Measurements from ENCODE around the gene SERGEF. TPM values are rescaled to one million over a fixed set of nuclear protein-coding genes. Genes with fewer than 3 reads are reported as not detected.
"Not testable (repeated sequence)": the region's sequence is repeated elsewhere in the genome, so short reads cannot be mapped to it uniquely, and the experiment has no call there.

SERGEF gene
- polyA plus RNA-seq, 1 experiment: 18.1 TPM

DNA sequence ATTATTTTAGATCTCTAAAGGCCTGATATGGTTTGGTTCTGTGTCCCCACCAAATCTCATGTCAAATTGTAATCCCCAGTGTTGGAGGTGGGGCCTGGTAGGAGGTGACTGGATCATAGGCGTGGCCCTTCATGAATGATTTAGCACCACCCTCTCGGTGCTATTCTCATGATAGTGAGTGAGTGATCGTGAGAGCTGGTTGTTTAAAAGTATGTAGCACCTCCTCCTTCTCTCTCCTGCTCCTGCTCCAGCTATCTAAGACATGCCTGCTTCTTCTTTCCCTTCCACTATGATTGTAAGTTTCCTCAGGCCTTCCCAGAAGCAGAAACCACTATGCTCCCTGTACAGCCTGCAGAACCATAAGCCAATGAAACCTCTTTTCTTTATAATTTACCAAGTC is 114.1 kb downstream of the SERGEF start:
- TF ChIP-seq, protein P1, sequence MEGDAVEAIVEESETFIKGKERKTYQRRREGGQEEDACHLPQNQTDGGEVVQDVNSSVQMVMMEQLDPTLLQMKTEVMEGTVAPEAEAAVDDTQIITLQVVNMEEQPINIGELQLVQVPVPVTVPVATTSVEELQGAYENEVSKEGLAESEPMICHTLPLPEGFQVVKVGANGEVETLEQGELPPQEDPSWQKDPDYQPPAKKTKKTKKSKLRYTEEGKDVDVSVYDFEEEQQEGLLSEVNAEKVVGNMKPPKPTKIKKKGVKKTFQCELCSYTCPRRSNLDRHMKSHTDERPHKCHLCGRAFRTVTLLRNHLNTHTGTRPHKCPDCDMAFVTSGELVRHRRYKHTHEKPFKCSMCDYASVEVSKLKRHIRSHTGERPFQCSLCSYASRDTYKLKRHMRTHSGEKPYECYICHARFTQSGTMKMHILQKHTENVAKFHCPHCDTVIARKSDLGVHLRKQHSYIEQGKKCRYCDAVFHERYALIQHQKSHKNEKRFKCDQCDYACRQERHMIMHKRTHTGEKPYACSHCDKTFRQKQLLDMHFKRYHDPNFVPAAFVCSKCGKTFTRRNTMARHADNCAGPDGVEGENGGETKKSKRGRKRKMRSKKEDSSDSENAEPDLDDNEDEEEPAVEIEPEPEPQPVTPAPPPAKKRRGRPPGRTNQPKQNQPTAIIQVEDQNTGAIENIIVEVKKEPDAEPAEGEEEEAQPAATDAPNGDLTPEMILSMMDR (IDR thresholded peaks at IDR 0.05; ENCODE audit: low read depth, low read length): no peak
- Histone ChIP-seq H3K9me3 (ENCODE audit: control insufficient read depth, insufficient read depth, low read length) (no peaks in the 10 kb centered on the region), H3K27ac (ENCODE audit: low read depth, low read length) (no peak overlapping the region), H3K27me3 (ENCODE audit: control insufficient read depth, insufficient read depth, low read length) (no peaks in the 10 kb centered on the region), H3K4me3 (ENCODE audit: low read depth, low read length) (no peak overlapping the region)
- no peak for DNase-seq (ENCODE audit: low read depth, low spot score)
- POLR2A ChIA-PET: no interaction called here
- CTCF ChIA-PET: interaction anchor here (0.8 to 1.6 kb wide), 2 partner anchors 75 to 168 kb away, joined by 3 to 6 read pairs; no protein-coding TSS in a partner anchor

DNA sequence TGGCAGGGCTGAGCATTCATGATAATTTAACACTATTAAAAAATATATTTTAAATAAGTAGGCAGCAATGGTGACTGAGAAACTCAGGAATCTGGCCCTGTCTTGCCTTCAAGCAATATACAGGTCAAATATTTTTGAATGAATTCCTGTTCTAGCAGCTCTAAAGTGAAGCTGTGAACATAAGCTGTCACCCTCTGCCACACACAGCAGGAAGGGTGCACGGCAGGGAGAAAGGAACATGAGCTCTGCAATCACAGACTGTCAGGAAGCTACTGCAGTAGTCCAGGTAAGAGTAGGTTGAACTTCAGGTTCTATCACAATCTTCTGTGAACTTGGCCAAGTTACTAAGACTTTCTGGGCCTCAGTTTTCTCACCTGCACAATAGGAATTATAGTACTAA is 114.8 kb downstream of the SERGEF start:
- Histone ChIP-seq H3K27ac (ENCODE audit: low read depth, low read length) (no peak overlapping the region), H3K4me3 (ENCODE audit: low read depth, low read length) (no peak overlapping the region), H3K27me3 (ENCODE audit: control insufficient read depth, insufficient read depth, low read length) (no peaks in the 10 kb centered on the region), H3K9me3 (ENCODE audit: control insufficient read depth, insufficient read depth, low read length) (no peaks in the 10 kb centered on the region)
- CTCF ChIA-PET: interaction anchor here (0.8 to 1.6 kb wide), 2 partner anchors 75 to 167 kb away, joined by 3 to 6 read pairs; no protein-coding TSS in a partner anchor
- POLR2A ChIA-PET: no interaction called here
- TF ChIP-seq, protein P1 (IDR thresholded peaks at IDR 0.05; ENCODE audit: low read depth, low read length): no peak
- no peak for DNase-seq (ENCODE audit: low read depth, low spot score)

DNA sequence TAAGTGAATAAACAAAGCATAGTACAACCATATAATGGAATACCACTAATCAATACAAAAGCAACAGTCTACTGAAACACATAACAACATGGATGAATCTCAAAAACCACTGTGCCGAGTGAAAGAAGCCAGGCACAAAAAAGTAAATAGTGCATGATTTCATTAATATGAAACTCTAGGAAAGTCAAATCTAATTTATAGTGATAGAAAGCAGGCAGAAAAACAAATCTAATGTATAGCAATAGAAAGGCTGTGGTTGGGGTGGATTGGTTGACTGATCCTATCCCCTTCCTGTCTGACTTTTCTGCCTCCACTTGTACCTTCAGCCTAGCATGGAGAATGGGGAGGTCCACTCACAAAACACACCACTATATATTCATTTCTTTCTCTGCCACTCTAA is 115.4 kb downstream of the SERGEF start:
- Histone ChIP-seq H3K27ac (ENCODE audit: low read depth, low read length) (no peak overlapping the region), H3K4me3 (ENCODE audit: low read depth, low read length) (no peak overlapping the region), H3K9me3 (ENCODE audit: control insufficient read depth, insufficient read depth, low read length) (no peaks in the 10 kb centered on the region), H3K27me3 (ENCODE audit: control insufficient read depth, insufficient read depth, low read length) (no peaks in the 10 kb centered on the region)
- CTCF ChIA-PET: interaction anchor here (0.7 to 1.6 kb wide), 2 partner anchors 164 to 167 kb away, joined by 6 read pairs; no protein-coding TSS in a partner anchor
- POLR2A ChIA-PET: no interaction called here
- no peak for DNase-seq (ENCODE audit: low read depth, low spot score)
- TF ChIP-seq, protein P1 (IDR thresholded peaks at IDR 0.05; ENCODE audit: low read depth, low read length): no peak

DNA sequence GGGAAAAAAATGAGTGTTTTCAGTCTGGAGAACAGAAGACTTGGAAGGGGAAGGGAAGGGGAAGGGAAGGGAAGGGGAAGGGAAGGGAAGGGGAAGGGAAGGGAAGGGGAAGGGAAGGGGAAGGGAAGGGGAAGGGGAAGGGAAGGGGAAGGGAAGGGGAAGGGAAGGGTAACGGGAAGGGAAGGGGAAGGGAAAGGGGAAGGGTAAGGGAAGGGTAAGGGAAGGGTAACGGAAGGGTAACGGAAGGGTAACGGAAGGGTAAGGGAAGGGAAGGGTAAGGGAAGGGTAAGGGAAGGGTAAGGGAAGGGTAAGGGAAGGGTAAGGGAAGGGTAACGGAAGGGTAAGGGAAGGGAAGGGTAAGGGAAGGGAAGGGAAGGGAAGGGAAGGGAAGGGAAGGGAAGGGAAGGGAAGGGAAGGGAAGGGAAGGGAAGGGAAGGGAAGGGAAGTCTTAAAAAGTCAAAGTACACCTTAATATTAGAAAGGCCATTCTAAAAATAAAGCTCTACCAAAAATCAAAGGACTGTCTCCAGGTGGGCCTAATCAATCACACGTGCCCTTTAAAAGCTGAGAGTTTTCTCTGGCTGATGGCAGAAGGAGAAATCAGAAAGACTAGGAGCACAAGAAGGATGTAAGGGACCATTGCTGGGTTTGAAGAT is 116.2 kb downstream of the SERGEF start:
- H3K9me3 ChIP-seq (ENCODE audit: control insufficient read depth, insufficient read depth, low read length); H3K27me3 ChIP-seq (ENCODE audit: control insufficient read depth, insufficient read depth, low read length); DNase-seq (ENCODE audit: low read depth, low spot score); H3K4me3 ChIP-seq (ENCODE audit: low read depth, low read length); POLR2A ChIA-PET; H3K27ac ChIP-seq (ENCODE audit: low read depth, low read length): not testable (repeated sequence)
- CTCF ChIA-PET: interaction anchor here (0.7 kb wide), 3 partner anchors 85 to 163 kb away, joined by 3 to 6 read pairs (median 5); no protein-coding TSS in a partner anchor

DNA sequence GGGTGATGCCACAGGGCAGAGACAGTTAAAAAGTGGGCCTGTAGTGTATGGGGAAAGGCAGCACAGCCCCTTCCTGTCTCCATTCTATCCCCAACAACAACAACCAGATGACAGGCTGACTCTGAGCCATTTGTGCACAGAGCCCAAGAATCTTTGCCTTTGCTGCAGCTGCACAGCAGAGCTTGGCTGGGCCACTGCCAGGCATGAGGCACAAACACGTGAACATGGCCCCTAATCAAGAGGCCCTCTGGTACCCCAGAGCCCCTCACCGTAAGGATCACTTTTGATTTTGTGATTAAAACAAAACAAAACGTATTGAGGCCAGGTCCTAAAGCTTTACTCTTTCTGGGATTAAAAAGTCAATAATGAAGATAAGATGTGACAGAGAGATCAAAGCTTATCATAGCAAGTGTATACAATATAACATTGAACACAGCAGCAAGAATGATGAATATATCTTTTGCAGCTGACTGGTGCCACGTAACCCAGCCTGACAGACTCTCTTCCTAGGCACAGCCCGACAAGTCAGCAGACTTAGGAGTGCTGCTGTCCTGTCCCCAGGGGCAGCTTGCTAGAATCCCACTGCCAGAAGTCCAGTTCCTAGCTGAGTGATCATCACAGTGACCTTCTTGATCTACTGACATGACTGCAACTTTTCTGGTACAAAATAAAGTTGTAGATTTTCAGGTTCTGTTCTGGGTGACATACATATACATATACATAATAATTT is 117.8 kb downstream of the SERGEF start:
- ChIA-PET POLR2A (no interaction called here), CTCF (interaction anchor here (0.5 to 1.6 kb wide), 2 partner anchors 49 to 540 kb away, joined by 4 to 5 read pairs; no protein-coding TSS in a partner anchor)
- Histone ChIP-seq H3K9me3 (ENCODE audit: control insufficient read depth, insufficient read depth, low read length) (no peaks in the 10 kb centered on the region), H3K27me3 (ENCODE audit: control insufficient read depth, insufficient read depth, low read length) (no peaks in the 10 kb centered on the region), H3K4me3 (ENCODE audit: low read depth, low read length) (no peak overlapping the region), H3K27ac (ENCODE audit: low read depth, low read length) (no peak overlapping the region)
- TF ChIP-seq, protein P1 (IDR thresholded peaks at IDR 0.05; ENCODE audit: low read depth, low read length): no peak
- no peak for DNase-seq (ENCODE audit: low read depth, low spot score)

All from AG04450 (cell line).